Stimulated activated CD4-positive, alpha-beta T cell treated with anti-CD3 and anti-CD28 coated beads, Interleukin-12 subunit alpha, Interleukin-12 subunit beta, amount 100 ng/mL, for 4 hours (primary cell): ENCODE data around the gene KCNQ1.

ENCODE experiments used
- DNase-seq: peaks from one replicate; pipeline ENCODE4 v3.0.0-alpha.2; 2020

Gene KCNQ1

GRCh38 chr11:2728663-2729332 is 284.0 kb downstream of the KCNQ1 start:
- DNase-seq = no peak

- DNase-seq = no peak
Observed at GRCh38 chr11:2729841-2730240, 285.0 kb downstream of the KCNQ1 start.

GRCh38 chr11:2730272-2731129 is 285.7 kb downstream of the KCNQ1 start:
- no peak for DNase-seq

- no peak for DNase-seq
Observed at GRCh38 chr11:2731130-2732125, 286.6 kb downstream of the KCNQ1 start.

- no peak for DNase-seq
Observed at GRCh38 chr11:2732261-2732939, 287.6 kb downstream of the KCNQ1 start.

GRCh38 chr11:2732940-2733628 is 288.3 kb downstream of the KCNQ1 start:
- DNase-seq = no peak

GRCh38 chr11:2734181-2735052 is 289.6 kb downstream of the KCNQ1 start:
- no peak for DNase-seq

- DNase-seq = no peak
Observed at GRCh38 chr11:2735053-2735589, 290.3 kb downstream of the KCNQ1 start.

GRCh38 chr11:2736577-2737225 is 291.9 kb downstream of the KCNQ1 start:
- no peak for DNase-seq

- DNase-seq = no peak
Observed at GRCh38 chr11:2737226-2737590, 292.4 kb downstream of the KCNQ1 start.

GRCh38 chr11:2737866-2738265 is 293.1 kb downstream of the KCNQ1 start:
- no peak for DNase-seq

GRCh38 chr11:2738551-2739431 is 294.0 kb downstream of the KCNQ1 start:
- no peak for DNase-seq

GRCh38 chr11:2739531-2740274 is 294.9 kb downstream of the KCNQ1 start:
- DNase-seq = no peak

- no peak for DNase-seq
Observed at GRCh38 chr11:2740275-2740940, 295.6 kb downstream of the KCNQ1 start.

- no peak for DNase-seq
Observed at GRCh38 chr11:2741006-2741376, 296.2 kb downstream of the KCNQ1 start.

GRCh38 chr11:2741377-2742131 is 296.7 kb downstream of the KCNQ1 start:
- no peak for DNase-seq

GRCh38 chr11:2742201-2742600 is 297.4 kb downstream of the KCNQ1 start:
- DNase-seq = no peak
